ENCODE measurements around the gene CFAP45. TPM values are rescaled to one million over a fixed set of nuclear protein-coding genes. Genes with fewer than 3 reads are reported as not detected.
"Not testable (repeated sequence)": the region's sequence is repeated elsewhere in the genome, so short reads cannot be mapped to it uniquely, and the experiment has no call there.

CFAP45 gene
- polyA plus RNA-seq, 1 of the 3 experiments (the other 2 are of a cell fraction): 0.74 TPM

DNA sequence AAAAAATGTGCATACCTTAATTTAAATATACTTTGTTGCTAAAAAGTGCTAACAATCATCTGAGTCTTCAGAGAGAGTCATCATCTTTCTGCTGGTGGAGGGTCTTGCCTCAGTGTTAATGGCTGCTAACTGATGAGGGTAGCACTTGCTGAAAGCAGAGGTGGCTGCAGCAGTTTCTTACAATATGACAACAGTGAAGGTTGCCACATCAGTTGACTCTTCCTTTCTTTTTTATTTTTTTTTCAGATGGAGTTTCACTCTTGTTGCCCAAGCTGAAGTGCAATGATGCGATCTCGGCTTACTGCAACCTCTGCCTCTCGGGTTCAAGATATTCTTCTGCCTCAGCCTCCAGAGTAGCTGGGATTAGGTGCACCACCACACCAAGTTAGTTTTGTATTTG, 2.6 kb upstream of the CFAP45 start:
- Histone ChIP-seq H3K27me3 (ENCODE audit: insufficient read depth) (no peaks in the 10 kb centered on the region), H3K79me2 (ENCODE audit: insufficient read depth) (no peaks in the 10 kb centered on the region), H3K4me1 (ENCODE audit: control insufficient read depth in 1 of 2, insufficient read depth in 2 of 2, low read depth in 1 of 2, low read length in 1 of 2) (no peaks in the 10 kb centered on the region), H4K20me1 (ENCODE audit: insufficient read depth) (no peaks in the 10 kb centered on the region), H3K9me3 (no peaks in the 10 kb centered on the region), H3K4me3 (ENCODE audit: low read depth in 2 of 2, low read length in 1 of 2) (no peak overlapping the region), H3F3A (replicated peaks; ENCODE audit: insufficient read depth) (no peaks in the 10 kb centered on the region), H2AFZ (ENCODE audit: low read depth) (no peak overlapping the region), H3K27ac (ENCODE audit: low read depth in 2 of 2, low read length in 1 of 2) (no peak overlapping the region), H3K4me2 (no peak overlapping the region), H3K9me2 (no peaks in the 10 kb centered on the region), H3K36me3 (replicated peaks in 1 of 2; ENCODE audit: control insufficient read depth in 1 of 2, insufficient read depth in 2 of 2, low read length in 1 of 2) (no peaks in the 10 kb centered on the region), H3K9ac (no peak overlapping the region)
- no peak for TF ChIP-seq EP300 (IDR thresholded peaks at IDR 0.05; ENCODE audit: borderline replicate concordance in 1 of 2, low read depth in 1 of 2, low read length in 1 of 2)
- TF ChIP-seq ELF1 (IDR thresholded peaks at IDR 0.05): no peak
- TF ChIP-seq RFX5 (IDR thresholded peaks at IDR 0.05; ENCODE audit: low read length): no peak
- no peak for TF ChIP-seq NRF1 (IDR thresholded peaks at IDR 0.05; ENCODE audit: low read depth, low read length)
- no peak for TF ChIP-seq TEAD4 (IDR thresholded peaks at IDR 0.05; ENCODE audit: borderline replicate concordance, insufficient read depth)
- no peak for TF ChIP-seq SMC3 (IDR thresholded peaks at IDR 0.05; ENCODE audit: low read depth, low read length)
- no peak for TF ChIP-seq EZH2phosphoT487 (IDR thresholded peaks at IDR 0.05; ENCODE audit: borderline replicate concordance, low read depth)
- no peak for TF ChIP-seq GABPA (IDR thresholded peaks at IDR 0.05; ENCODE audit: low read depth)
- TF ChIP-seq RCOR1 (IDR thresholded peaks at IDR 0.05; ENCODE audit: low read length): no peak
- ChIA-PET POLR2A (no interaction called here), CTCF (interaction anchor here (1.2 to 1.6 kb wide), 4 partner anchors 11 to 105 kb away, joined by 3 to 8 read pairs (median 5); no protein-coding TSS in a partner anchor)
- no peak for DNase-seq
- 92% methylated on average over 3 of the region's 3 CpGs for WGBS (ENCODE audit: low lambda C conversion rate)

DNA sequence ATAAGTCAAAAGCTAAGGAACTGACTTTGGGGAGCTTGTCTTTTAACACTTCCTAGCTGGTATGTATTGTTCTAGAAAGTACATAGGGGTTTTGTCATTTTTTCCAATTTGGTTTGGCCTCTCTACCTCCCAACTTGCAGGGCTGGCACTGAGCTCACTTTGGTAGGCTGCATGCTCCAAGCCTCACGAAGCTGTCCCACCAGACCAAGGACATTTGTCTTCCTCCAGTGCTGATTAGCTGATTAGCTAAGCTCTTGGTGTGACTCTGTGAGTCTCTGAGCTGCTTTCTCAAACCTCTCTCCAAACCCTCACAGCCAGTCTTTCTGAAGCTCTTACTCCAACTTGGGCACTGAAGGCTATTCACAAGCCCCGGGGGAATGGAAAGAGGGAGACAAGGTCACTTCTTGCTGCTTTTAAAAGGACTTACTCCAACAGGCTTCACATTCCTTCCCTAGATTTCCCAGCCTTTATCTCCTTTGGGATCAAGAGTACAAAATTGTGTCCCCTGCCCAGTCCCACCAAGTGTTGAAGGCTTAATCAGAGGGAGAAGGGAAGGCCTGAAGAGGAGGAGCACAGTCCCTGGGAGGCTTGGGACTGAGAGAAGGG, 893 bp upstream of the CFAP45 start:
- no peaks in the 10 kb centered on the region for H3K36me3 ChIP-seq (replicated peaks in 1 of 2; ENCODE audit: control insufficient read depth in 1 of 2, insufficient read depth in 2 of 2, low read length in 1 of 2)
- no peak overlapping the region for H3K27ac ChIP-seq (ENCODE audit: low read depth in 2 of 2, low read length in 1 of 2)
- 78% methylated on average over 2 of the region's 2 CpGs for WGBS (ENCODE audit: low lambda C conversion rate)
- no peaks in the 10 kb centered on the region for H3K27me3 ChIP-seq (ENCODE audit: insufficient read depth)
- no peak overlapping the region for H3K9ac ChIP-seq
- DNase-seq: no peak
- no peaks in the 10 kb centered on the region for H3F3A ChIP-seq (replicated peaks; ENCODE audit: insufficient read depth)
- no peak overlapping the region for H3K4me3 ChIP-seq (ENCODE audit: low read depth in 2 of 2, low read length in 1 of 2)
- no peaks in the 10 kb centered on the region for H3K9me3 ChIP-seq
- no peak overlapping the region for H3K4me2 ChIP-seq
- no peaks in the 10 kb centered on the region for H3K79me2 ChIP-seq (ENCODE audit: insufficient read depth)
- no peaks in the 10 kb centered on the region for H4K20me1 ChIP-seq (ENCODE audit: insufficient read depth)
- ChIA-PET CTCF (interaction anchor here (0.9 to 1.7 kb wide), 4 partner anchors 10 to 105 kb away, joined by 3 to 5 read pairs (median 4); no protein-coding TSS in a partner anchor), POLR2A (interaction anchor here (0.5 kb wide), 1 partner anchor 129 kb away, joined by 3 read pairs; no protein-coding TSS in a partner anchor)
- 0 out of 4 replicates have a peak, but pooled peaks cover 0 to 7% of the 10 kb centered on the region in 2 experiments for H3K4me1 ChIP-seq (ENCODE audit: control insufficient read depth in 1 of 2, insufficient read depth in 2 of 2, low read depth in 1 of 2, low read length in 1 of 2)
- H2AFZ ChIP-seq (ENCODE audit: low read depth): no peak overlapping the region
- no peaks in the 10 kb centered on the region for H3K9me2 ChIP-seq
- no peak for TF ChIP-seq TCF12 (IDR thresholded peaks at IDR 0.05)
- TF ChIP-seq, protein P1, sequence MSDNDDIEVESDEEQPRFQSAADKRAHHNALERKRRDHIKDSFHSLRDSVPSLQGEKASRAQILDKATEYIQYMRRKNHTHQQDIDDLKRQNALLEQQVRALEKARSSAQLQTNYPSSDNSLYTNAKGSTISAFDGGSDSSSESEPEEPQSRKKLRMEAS (IDR thresholded peaks at IDR 0.05; ENCODE audit: low read depth): no peak

DNA sequence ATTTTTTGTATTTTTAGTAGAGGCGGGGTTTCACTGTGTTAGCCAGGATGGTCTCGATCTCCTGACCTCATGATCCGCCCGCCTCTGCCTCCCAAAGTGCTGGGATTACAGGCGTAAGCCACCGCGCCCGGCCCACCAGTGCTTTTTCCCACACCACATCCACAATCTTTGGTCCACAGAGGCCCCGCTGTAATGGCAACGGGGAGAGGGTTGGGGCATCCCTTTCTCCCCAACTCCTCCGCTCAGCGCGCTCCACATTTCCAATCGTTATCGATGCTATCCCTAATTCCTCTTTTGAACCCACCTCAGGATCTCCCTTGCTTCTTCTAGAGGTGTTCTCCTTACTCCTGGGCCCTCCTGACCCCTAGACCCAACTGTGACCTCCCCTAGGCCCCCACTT, 331 bp downstream of the CFAP45 start:
- H3K9ac ChIP-seq; H3K4me1 ChIP-seq (ENCODE audit: control insufficient read depth in 1 of 2, insufficient read depth in 2 of 2, low read depth in 1 of 2, low read length in 1 of 2): not testable (repeated sequence)

More for the DNA sequence above, 331 bp downstream of the CFAP45 start:
- H3K79me2 ChIP-seq (ENCODE audit: insufficient read depth); H3K4me3 ChIP-seq (ENCODE audit: low read depth in 2 of 2, low read length in 1 of 2); H4K20me1 ChIP-seq (ENCODE audit: insufficient read depth); H3K36me3 ChIP-seq (replicated peaks in 1 of 2; ENCODE audit: control insufficient read depth in 1 of 2, insufficient read depth in 2 of 2, low read length in 1 of 2); H3K9me2 ChIP-seq; H2AFZ ChIP-seq (ENCODE audit: low read depth); H3K27ac ChIP-seq (ENCODE audit: low read depth in 2 of 2, low read length in 1 of 2); POLR2A ChIA-PET; H3K9me3 ChIP-seq; H3F3A ChIP-seq (replicated peaks; ENCODE audit: insufficient read depth); H3K4me2 ChIP-seq; DNase-seq; H3K27me3 ChIP-seq (ENCODE audit: insufficient read depth): not testable (repeated sequence)
- CTCF ChIA-PET: interaction anchor here (1.5 to 1.7 kb wide), 2 partner anchors 9 to 106 kb away, joined by 5 read pairs; no protein-coding TSS in a partner anchor
- 98% methylated on average over 13 of the region's 15 CpGs for WGBS (ENCODE audit: low lambda C conversion rate)

Measured in SK-N-SH (cell line).